ENCODE data around the gene MS4A7.

The MS4A7 gene

DNA sequence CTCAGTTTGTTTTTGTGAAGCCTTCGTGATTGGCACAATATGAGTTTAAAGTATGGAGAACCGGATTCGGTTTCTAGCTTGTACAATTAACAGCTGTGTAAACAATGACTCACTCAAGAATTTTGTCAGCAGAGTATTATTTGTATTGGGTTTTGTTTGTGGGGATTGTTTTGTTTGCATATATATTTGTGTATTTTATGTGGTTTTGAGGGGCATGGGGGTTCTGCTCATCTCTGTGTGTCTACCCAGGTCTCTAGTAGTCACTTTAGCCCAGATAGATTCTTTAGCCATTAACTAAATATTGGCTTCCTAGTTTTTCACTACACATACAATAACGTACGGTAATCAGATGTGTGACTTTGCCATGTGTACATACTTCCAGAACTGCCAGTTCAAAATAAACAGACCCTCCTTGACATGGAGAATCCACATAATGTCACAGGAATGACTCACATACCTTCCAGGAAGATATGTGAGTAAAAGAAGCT lies 7.5 kb upstream of the MS4A7 start:
- peak; percentile 80 for DNase-seq (ENCODE audit: low spot score)

DNA sequence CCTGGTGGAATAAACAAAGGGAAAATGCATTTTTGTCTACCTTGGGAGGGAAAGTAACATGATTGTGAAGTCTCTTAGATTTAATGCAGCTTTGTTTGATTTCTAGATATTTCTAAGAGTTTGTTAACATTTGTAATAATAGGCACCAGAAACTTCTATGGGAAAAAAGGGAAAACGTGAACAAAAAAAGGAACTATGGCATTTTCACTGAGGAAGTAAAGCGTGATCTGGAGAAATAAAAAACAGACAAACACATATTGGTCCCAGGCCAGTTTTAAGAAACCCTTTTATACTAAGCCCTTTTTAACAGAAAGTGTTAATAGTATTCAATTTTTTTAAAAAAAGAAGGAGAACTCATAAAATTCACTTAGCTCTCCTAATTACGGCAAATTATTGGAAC lies 6.9 kb upstream of the MS4A7 start:
- no peak for DNase-seq (ENCODE audit: low spot score)

DNA sequence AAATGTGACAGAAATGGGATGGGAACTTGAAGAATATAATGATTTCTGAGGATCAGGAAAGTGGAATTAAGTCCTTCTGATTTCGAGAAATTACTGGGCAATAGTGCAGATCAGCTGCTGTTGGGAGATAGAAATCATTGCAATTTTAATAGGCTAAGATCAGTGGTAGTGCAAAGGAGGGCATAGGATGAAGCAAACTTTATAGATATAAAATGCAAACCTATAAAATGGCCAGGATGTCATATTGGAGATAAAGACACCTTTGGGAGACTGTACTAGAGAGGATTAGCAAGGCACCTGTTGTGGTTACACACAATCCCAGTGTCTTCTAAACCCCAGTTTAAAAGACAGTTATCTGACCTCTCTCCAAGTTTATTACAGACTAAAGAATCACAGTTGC lies 6.5 kb upstream of the MS4A7 start:
- DNase-seq (ENCODE audit: low spot score): no peak

DNA sequence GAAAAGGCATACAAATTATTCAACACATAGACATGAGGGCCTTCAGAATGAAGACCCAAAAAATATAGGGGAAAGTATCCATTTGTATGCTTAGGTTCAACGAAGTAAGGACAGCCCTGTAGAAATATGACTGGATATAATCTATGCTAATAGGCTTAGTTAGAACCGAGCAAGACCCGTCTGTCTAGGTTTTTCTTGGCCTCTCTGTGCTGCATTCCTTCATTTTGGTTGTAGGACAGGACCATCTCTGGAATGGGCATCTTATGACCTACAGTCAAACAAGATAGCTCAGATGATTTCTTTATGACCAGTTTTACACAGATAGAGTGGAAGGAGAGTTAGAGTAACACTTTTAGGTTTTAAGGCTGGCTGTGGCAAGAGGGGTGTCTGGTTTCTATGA lies 5.6 kb upstream of the MS4A7 start:
- no peak for DNase-seq (ENCODE audit: low spot score)

DNA sequence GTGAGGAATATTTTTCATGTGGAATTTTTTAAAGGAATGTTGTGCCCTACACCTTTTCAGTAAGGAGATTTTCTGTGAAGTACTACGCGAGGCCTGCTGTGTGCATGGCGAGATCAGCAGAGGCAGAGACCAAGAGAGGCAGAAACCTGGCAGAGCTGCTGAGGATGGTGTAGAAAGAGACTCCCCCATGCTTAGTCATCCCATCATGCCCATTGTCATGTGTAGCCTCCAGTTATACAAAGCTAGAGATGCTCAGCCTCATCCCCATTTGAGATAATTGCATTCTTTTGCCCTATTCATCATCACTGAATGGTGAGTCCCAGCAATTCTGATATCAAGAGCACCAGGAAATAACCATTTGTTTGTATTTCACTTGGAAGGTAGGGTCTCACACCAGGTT lies 3.0 kb upstream of the MS4A7 start:
- no peak for DNase-seq (ENCODE audit: low spot score)

DNA sequence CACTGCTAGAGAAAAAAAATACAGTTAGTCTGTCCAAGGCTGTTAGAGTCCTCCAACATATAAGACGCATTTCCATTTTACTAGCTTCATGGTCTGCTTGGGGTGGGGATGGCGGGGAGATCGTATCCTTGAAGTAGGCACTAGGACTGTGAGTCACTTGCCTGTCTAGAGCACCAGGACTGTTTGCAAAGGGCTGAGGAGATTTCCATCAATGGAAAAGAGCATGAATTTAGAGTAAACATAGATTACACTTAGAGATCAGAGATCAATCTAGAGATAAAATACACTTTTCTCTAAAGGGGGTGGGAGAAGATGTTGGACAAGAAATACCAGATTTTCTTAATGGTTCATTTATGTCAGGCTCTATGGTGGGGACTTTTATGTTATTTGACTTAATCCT lies 1.7 kb upstream of the MS4A7 start:
- DNase-seq (ENCODE audit: low spot score): no peak

DNA sequence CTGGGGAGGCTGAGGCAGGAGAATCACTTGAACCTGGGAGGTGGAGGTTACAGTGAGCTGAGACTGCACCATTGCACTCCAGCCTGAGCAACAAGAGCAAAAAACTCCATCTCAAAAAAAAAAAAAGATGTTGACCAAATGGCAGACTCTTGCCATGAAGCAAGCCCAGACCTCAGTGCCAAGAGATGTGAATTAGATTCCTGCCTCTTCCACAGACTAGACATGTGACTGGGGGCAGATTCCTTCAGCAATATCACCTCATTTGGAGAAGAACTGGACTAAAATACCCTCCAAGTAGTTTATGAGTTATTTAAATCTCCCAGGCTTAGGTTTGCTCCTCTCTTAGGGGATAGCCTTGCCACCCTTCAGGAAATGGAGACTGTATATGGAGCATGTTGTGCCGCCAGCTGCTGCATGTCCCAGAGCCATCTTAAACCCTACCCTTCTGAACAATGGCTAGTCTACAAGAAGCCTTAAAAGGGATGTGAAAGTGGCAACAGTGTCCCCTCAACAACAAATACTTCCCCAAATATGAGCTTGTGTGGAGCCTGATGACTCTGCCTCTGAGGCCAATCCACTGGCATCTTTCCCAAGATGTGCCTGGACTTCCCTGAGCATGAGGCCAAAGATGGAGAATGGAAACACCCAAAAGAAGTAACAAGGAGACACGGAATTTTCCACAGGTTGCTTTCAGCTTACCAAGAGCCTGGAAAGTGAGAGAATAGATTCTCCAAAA lies 763 bp upstream of the MS4A7 start:
- no peak for DNase-seq (ENCODE audit: low spot score)

DNA sequence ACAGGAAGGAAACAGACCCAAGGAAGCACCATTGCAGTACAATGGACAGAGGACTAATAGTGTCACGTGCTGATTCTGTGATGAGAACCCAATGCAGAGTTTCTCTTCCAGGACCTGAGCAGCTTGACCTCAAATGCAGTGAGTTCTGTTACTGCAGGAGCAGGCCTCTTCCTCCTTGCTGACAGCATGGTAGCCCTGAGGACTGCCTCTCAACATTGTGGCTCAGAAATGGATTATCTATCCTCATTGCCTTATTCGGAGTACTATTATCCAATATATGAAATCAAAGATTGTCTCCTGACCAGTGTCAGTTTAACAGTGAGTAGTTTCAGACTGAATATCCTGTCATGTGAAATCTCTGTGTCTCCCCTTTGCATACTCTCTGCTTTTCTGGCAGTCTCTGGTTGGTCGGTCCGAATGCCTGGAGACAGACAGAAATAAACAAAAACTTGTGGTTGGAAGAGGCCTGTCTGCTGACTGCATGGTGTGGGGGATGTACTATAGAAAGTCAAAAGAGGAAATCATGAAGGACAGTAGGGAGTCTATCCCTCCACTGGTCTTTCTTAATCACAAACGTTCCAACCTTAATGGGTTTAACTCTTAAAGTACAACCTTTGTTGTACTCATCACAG lies 11.1 kb downstream of the MS4A7 start:
- no peak for DNase-seq (ENCODE audit: low spot score)

DNA sequence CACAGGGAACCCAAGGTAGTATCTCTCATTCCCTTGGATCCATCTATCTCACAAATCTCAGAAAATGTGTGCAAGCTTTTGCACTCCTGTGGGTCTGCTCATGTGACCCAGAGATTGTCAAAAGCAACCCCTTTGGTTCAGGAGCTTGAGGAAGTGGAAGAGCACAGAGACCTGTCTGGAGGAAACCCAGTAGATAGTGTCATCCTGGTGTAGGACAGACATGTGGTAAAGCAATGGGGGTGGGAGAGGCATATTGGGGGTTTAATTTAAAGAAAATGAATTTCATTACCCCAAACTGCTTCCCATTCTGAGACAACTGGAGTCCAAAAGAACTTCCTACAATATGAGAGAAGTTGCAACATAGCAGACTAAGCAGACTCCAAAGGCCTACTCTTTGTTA lies 12.1 kb downstream of the MS4A7 start:
- DNase-seq (ENCODE audit: low spot score): no peak

DNA sequence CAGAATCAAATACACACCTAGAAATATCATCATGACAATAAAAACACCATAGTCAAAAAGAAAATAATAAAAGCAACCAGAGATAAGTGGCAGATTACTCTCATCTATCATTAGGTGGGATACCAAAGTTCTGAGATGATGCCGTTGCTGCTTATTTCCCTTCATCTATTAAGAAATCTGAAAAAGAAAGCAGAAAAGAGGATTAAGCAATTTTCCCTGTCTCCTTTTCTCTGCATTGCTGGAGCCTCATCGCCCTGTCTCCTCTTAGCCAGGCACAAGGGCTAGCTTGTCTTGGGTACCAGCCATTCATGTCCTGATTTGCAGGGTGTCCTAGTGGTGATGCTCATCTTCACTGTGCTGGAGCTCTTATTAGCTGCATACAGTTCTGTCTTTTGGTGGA lies 14.0 kb downstream of the MS4A7 start:
- DNase-seq (ENCODE audit: low spot score): no peak

DNA sequence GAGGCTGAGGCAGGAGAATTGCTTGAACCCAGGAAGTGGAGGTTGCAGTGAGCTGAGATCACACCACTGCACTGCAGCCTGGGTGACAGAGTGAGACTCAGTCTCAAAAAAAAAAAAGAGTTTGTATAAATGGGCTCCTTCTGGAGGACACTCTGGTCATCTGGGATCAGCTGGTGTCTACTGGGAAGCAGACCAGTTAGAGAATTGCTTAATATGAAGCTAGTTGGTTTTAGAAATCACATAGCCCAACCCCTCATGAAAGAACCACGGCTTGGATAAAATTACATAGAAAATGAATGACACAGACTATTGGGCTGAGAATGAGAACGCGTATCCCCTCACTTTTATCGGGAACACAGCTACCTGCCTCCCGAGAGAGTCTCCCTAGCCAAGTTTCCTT lies 14.7 kb downstream of the MS4A7 start:
- no peak for DNase-seq (ENCODE audit: low spot score)

DNA sequence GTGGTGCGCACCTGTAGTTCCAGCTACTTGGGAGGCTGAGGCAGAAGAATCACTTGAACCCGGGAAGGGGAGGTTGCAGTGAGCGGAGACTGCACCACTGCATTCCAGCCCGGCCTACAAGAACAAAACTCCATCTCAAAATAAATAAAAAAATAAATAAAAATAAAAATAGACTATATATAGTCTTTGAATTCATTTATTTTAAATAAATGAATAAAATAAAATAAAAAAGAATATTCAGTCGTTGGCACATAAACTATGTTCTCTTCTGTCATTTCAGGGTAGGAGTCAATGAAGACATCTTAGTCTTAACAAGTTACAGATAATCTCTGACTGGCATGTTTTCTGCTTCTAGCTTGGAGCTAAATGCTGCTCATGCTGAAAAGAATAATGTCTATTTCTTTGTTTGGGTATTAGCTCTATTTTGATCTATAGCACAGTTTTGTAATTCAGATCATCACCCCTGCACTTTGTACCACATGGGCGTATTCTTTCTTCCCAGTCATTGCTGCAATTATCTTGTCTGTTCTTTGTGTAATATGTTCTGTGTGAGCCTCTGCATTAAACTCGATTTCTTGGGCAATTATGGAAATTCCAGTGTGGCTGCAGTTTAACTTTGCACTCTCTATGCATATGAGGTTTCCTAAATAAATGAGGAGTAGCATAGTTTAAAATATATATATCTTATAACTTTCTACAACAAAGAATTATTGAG lies 16.5 kb downstream of the MS4A7 start:
- no peak for DNase-seq (ENCODE audit: low spot score)

DNA sequence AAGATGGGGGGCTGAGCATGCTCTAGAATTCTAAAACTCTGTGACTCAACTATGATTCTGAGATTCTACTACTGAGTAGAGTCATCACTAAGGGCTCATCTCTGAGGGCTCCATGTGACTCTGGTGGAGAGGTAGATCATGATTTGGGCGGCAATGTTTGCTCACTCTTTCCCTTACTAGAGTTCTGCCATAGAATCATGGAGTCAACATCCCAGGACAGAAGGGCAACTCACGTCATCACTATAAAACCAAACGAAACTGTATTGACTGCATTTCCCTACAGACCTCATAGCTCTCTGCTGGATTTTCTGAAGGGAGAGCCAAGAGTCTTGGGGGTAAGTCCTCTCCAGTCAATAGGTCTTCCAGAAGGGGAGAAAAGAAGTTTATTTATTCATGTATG lies 18.1 kb downstream of the MS4A7 start, which contains the start of gene MS4A14:
TSS of gene MS4A14 (plus strand) at position 78 of the 400 bp plus-strand sequence. CDS start at position 198, 120 bp downstream.
- DNase-seq (ENCODE audit: low spot score): no peak

DNA sequence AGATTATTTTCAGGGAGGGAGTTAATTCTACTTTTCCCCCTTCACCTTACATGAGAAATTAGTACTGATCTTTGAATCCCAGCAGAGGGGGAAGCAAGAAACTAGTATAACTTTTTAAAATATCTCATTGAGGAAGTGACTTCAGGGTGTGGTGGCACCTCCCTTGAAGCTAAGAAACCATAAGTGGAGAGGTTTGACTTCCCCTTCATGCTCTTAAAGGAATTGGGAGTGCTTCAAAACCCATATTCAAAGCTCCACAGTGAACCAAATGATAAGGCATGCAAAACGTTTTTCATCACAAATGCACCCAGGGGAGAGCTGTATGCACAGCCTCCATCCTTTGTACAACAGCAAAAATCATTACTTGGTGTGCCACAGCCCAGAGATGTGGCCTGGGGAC lies 18.5 kb downstream of the MS4A7 start:
- DNase-seq (ENCODE audit: low spot score): no peak

DNA sequence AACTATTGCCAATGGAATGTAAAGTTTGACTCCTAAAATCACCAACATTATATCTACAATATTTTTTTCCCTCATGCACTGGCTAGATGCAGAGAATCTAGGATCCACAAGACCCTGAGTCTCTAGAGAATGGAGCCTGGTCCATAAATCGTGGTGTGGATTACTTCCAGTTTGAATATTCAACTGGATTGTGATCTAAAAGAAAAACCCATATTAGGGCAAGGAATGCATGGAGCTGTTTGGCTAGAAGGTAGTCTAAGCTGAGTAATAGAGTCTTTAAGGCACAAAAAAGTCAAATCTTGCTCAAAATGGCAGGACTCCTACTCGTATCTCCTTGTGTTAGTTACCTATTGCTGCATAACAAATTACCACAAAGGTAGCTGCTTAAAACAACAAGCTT lies 41.7 kb downstream of the MS4A7 start:
- DNase-seq (ENCODE audit: low spot score): no peak

DNA sequence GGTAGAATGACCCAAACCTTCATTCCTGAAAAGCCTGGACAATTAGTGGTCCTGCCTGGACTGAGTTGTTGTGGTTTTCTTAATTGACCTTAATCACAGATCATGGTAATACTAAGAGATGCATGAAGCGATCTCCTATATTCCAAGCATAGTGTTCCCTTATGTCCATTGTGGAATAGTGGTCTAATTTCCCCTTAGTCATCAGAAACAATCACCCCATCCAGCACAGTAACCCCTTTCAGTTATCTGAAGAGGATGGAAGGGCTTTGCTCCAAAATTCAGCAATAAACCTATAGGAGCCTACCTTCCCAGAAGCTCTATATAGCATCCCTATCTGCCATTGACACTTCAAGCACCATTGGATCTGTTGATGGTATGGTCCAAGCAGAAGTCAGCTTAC lies 44.3 kb downstream of the MS4A7 start:
- no peak for DNase-seq (ENCODE audit: low spot score)

DNA sequence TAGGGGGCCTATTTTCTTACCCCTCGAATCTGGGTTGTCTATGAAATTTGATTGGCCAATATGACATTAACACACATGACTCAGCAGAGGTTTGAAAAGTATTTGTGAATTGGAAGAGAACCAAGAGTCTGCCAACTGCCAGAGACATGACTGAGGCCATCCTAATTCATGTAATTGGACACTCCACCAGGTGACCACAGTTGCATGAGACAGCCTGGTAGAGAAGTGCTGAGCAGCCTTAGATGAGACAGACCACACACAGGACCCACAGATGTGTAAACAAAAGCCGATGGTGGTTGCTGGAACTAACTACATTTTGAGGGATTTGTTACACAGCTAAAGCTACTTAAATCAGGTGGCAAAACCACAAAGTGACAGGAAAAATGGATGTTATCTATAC lies 50.2 kb downstream of the MS4A7 start:
- DNase-seq (ENCODE audit: low spot score): peak; percentile 33

DNA sequence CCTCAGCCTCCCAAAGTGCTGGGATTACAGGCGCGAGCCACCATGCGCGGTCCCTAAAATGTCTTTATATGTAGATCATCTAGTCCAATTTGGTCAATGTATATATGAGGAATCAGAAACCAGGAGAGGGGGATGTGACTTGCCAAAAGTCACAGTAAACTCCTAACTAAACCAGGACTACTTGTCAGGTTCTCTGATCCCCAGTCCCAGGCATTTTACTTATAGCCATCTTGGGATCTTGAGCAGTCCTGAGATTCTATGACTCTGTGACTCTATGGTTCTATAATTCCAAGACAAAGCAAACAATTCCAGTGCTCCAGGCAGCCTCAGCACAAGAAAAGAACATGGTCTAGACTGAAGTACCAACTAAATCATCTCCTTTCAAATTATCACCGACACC lies 50.9 kb downstream of the MS4A7 start, which contains the start of gene MS4A5:
TSS of gene MS4A5 (plus strand) at position 301 of the 400 bp plus-strand sequence. CDS start 103 bp downstream, outside the sequence.
- no peak for DNase-seq (ENCODE audit: low spot score)

DNA sequence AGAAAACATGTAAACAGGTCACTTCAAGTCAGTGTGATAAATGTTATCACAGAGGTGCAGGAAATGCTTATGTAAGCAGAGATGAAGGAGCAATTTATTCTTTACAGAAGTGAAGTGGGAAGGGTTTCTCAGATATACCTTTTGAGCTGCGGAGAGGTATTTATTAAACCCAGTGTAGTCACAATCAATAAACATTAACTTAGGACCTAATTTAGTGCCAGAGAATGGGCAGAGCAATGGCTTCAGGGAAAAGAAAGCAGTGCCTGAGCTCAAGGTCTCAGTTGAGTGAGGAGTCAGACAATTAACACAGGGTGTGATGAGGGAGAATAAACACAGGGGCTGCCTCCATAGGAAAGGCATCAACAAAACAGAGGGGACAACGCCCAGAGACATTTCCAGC lies 52.9 kb downstream of the MS4A7 start:
- DNase-seq (ENCODE audit: low spot score): no peak

DNA sequence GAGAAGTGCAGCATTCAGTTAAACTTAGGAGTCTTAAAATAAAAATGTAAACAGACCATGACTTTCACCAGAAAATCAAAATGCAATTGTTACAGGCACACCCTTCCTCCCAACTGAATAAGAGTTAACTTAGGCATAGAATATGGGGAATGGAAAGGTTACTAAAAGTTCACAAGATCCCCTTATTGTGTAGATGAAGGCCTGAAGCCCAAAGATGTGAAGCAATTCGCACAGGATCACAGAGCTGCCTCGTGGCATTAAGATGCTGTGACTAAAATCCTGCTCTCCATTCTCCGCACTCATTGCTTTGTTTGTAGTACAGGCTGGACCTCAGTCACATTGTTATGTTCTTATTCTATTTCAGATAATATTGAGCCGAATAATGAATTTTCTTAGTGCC lies 55.1 kb downstream of the MS4A7 start:
- DNase-seq (ENCODE audit: low spot score): no peak
